Stimulated activated CD4-positive, alpha-beta T cell treated with anti-CD3 and anti-CD28 coated beads, Interleukin-4, amount 100 ng/mL, for 48 hours (primary cell): ENCODE results near the gene OR7G3.
A peak's percentile ranks its signal among the peaks of the same experiment; 100 is the strongest.

Source experiments
- DNase-seq, 2 donors: peaks; one replicate each; pipeline ENCODE4 v3.0.0-alpha.2; 2020; ENCODE audit warnings: low read depth in 2 of 2

OR7G3 gene

DNA sequence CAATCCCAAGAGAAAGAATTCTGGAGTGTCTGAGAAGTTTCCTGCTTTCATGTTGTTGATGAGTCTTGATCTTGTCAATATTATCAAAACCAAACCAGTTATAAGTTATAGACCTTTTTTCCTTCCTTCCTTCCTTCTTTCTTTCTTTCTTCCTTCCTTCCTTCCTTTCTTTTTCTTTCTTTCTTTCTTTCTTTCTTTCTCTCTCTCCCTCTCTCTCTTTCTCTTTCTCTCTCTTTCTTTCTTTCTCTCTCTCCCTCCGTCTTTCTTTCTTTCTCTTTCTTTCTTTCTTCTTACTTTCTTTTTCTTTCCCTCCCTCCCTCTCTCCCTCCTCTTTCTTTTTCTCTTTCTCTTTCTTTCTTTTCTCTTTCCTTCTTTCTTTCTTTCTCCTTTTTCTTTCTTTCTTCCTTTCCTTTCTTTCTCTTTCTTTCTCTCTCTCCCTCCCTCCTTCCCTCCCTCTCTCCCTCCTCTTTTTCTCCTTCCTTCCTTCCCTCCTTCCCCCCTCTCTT is at the start of gene OR7G3:
Gene OR7G3 (minus strand): TSS at position 51 of the 506 bp plus-strand sequence. CDS start 0 bp downstream, at position 51.
- no peak for DNase-seq

DNA sequence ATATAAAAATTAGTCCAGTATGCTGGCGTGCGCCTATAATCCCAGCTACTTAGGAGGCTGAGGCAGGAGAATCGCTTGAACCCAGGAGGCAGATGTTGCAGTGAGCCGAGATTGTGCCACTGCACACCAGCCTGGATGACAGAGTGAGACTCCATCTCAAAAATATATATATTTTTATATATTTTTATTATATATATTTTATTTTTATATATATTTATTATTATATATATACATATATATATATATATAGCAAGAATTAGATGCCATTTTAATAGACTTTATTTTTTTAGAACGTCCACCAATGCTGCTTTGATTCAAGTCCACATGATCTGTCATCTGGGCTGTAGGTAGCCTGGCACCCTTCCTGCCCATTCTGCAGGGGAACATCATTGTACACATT is 48.6 kb upstream of the OR7G3 start:
- DNase-seq: no peak

DNA sequence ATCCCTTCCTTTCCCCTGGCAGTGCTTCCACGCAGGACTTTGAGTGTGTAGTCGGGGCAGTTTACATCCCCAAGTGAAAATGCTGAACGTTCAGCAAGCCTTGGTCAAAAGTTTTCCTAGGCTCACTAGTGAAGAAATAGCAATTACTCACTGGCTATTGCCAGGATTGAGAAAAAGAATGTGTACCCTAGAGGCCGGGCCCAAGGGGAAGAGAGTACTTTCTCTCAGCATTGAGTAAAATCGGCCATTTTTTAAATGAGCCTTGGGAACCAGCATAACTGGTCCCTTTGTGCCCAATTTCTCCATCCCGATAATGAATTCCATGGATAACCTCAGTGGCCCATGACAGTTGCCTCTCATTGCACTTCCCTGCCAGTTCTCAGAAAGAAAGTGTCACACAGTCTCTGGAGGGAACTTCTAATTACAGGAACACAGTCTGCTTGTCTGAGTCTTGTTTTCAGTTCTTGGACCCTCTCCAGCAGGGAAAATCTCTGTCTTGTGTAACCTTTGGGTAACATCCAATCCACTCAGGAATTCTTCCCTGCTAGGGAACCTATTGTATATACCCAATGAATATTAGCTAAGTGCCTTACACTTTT is 44.7 kb upstream of the OR7G3 start:
- DNase-seq: no peak

DNA sequence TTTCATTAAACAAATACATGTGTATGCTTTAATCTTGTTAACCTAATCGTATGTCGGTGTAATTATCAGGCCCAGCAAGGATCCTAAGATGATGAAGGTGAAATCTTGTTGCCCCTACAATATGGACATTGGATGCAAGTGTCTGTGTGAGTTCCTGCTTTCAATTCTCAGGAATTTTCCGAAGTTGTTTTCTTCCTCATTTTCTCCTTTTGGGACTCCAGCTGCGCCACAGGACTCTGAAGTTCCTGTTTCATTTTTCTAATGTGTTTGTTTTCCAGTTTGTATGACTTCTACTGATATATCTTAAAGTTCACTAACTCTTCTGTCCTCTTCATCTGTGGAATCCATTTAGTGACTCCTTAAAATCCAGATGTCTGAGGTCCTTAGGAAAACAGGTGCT is 40.1 kb upstream of the OR7G3 start:
- DNase-seq: no peak

DNA sequence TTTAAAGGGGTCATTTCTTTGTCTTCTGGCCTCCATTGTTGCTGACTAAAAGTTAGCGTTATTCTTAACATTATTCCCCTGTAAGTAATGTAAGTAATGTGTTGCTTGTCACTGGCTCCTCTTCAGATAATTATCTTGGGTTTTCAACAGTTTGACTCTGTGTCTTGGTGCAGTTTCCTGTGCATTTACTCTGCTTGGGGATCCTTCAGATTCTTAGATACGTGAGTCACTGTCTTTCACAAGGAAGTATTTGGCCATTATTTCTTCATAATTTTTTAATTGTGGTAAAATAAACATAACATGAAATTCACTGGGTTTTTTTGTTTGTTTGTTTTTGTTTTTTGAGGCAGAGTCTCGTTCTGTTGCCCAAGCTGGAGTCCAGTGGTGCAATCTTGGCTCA is 38.5 kb upstream of the OR7G3 start:
- DNase-seq: no peak

DNA sequence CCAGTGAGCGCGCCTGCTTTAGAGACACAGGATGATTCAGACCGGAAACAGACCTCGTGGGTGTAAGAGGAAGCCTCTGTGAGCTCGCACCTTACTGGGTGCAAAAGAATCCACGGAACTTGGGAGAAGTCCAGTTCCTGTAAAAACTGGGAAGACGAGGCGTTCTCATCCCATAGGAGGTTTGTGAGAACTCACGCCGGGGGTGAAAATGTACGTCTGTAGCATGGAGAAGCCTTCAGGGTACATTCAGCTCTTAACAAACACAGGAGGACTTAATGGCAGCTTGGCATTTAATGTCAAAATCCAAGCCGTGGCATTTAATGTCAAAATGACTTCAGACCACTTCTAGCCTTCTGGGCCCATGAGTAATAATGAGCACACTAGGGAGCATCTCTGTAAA is 34.7 kb upstream of the OR7G3 start:
- no peak for DNase-seq

DNA sequence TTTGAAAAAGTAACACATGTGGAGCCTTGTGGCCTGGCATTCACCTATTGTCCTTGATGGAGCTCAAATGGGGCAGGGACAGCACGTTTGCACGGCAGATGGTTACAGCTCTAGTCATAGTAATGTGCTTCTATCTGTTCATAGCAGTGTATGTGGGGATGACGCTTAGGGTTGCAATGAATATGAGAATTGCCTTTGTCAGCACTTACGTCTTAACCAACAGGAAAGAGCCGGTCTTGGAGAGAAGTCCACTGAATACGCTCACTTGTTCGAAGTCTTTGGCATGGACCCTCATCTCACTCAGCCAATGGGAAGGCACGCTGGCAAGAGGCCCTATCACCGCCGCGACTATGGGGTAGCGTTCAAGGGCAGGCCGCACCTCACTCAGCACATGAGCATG is 33.1 kb upstream of the OR7G3 start:
- DNase-seq: no peak

DNA sequence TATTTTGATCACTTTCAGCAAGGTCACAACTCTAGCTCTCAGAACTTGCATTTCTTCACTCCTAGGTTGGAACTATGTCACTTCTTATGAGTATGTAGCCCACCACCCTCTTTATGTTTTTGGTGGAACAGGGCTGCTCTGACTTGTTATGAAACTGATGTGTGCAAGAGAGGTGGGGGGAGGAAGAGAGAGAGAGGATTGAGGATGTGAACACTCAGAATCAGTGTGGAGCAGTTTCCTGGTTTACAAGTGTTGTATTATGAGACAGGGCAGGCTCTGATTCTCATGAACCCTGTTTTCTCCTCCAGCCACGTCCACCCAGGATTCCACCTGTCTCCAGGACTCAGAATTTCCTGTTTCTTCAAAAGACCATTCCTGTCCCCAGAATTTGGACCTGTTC is 29.6 kb upstream of the OR7G3 start:
- DNase-seq: no peak

DNA sequence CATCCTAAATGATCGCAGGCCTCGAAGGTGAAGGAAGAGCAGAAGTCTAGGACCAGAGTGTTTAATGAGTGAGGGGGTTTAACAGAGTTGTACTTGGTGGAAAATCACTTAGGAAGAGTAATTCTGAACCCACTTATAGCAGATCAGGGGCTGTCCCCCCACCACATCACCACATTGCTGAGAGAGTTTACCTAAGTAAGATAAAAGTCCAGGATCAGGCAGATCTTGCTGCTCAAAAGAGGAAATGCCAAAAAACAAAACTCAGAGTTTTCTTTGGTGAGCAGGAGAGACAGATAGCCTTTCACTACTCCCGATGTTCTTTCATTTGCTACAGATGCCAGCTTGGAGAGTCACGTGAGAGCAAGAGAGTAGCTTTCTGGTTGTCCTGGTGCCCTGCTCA is 28.8 kb upstream of the OR7G3 start:
- no peak for DNase-seq

DNA sequence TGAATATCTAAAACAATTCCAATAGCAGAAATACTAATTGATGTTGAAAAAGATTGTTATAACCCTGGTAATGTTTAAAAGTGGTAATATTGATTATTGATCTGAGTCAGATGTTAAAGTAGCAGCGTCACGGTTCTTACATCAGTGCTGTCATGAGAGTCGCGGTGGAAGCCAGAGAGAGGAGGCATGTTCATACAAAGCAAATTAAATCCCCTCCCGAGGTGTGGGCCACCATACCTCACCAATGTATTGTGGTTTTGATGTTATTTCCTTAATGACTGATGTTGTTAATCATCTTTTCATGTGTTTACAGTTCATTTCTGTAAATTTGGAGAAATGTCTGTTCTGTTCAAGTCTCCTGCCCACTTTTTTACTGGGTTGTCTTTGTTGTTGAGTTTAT is 24.6 kb upstream of the OR7G3 start:
- no peak for DNase-seq

DNA sequence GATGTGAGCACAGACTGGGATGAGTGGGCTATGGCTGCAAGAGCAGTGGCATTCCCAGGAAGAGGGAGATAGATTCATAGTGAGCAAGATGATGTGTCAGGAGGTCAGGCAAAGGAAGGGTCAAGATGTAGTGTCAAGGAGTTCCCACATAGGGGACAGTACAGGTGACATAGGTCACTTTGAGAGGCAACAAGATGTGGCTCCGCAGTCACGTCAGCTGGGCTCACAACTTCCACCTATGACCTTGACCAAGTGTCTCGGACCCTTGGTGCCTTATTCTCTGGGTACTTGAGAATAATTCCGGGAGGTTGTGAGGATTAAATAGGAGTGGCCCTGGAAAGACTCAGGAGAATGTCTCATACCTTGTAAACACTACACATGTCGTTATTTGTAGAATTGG is 23.9 kb upstream of the OR7G3 start:
- DNase-seq: no peak

DNA sequence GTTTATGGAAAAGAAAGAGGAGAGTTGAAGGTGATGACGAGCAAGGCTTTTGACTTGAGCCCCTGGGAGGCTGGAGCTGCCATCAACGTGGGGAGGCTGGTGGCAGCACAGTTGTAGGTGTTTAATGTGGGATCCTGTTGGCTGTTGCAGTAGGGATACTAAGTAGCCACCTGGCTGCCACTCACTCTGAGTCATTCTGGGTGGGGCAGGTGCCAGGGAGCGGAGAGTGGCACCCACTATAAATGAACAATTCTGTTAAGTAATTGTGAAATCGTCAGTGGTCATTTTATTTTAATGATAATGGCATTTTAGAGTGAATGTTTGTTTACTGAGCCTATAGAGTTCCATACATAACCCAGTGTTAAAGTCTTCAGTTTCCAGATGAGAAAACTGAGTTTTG is 23.2 kb upstream of the OR7G3 start:
- DNase-seq: no peak

DNA sequence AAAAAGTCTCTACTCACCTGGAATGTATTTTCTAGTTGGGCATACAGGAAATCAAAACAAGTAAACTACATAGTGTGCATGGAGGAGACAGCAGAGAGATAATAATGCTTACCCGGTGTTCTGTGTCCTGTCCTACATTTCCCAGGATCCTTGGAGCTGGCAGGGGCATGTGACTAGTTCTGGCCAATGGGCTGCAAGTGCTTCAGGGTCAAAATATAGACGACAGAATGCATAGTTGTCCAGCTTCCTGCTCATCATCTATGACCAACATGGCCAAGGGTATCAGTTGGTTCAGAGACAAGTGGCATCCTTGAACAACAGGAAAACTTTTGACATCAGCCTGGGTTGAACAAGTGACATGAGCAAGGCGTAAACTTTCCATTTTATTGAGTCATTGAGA is 21.9 kb upstream of the OR7G3 start:
- DNase-seq: no peak

DNA sequence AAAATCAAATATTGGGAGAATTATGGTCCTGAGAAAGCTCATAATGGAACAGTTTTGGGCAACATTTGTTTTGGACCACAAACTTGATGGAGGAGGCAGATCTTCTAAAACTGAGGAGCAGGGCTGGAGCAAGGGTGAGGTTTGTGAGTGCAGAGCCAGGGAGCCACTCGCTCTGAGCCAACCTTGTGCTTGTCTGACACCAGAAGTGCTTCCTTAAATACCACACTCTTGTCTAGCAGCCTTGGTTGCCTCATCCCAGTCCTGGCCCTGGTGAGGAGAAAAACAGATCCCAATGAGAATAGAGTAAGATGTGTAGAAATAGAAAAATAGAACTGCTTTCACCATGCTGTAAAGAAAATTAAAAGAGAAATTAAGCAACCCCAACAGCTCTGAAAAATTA is 20.1 kb upstream of the OR7G3 start:
- DNase-seq: no peak

DNA sequence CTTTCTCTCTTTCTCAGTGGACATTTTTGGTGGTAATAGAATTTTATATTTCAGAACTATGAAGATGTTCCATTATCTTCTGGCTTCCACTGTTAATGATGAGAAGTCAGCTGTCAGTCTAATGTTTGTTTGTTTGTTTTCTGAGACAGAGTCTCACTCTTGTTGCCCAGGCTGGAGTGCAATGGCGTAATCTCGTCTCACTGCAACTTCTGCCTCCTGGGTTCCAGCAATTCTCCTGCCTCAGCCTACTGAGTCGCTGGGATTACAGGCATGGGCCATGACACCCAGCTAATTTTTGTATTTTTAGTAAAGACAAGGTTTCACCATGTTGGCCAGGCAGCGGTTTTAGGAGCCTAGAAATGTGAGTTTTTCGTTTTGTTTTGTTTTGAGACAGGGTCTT is 18.2 kb upstream of the OR7G3 start:
- no peak for DNase-seq

DNA sequence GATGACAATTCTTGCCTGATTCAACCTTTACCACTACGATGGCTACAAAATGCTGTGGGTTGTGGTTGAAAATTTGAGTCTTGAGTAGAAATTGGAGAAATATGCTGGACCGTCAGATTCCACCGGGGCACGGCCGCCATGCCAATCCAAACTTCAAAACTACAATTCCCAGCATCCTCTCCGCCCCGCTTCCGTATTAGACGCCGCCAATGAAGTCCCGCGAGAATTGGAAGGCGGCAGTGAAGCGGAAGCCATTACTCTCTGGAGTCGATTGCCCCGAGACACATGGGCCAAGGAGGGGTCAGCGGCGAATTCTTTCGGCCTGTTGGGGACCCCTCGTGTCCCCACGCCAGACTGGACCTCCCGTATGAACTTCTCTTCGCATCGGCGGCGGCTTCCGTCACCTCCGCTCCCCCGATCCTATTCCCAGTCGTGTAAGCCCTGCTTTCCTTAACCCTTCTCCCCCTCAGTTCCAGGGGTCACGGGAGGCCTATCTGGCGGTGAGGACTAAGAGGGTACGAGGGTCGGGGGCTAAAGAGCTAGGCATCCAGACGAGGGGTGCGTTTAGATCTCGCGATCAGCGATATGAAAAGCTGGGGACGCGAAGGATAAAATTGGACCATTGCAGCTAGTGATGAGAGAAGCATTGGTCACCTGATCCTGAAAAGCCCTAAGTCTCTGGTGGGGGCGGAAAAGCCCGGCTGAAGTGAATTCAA is 13.6 kb upstream of the OR7G3 start, which contains the start of gene ZNF317:
Gene ZNF317 (plus strand): TSS at position 239 of the 716 bp plus-strand sequence. CDS start 15,620 bp downstream, outside the sequence.
- peak; percentile 78 to 88 for DNase-seq

DNA sequence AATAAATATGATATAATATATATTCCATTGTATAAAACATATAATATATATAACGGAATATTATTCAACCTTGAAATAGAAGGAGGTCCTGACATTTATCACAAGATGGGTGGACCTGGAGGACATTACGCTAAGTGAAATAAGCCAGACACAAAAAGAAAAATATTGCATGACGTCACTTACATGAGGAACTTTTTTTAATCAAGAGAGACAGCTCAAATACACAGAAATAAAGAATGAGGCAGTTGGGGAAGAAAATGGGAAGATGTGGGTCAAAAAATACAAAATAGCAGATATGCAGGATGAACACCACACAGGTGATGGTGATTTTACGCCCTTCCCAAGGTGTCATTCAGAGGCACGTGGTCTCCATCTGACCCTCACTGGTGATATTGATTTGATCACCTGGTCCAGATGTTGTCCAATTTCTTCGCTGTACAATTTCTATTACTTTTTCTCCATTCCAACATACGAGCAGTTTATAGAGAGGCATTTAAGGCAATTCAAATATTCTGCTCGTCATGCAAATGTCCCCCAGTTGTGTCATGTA is 12.9 kb upstream of the OR7G3 start:
- no peak for DNase-seq

DNA sequence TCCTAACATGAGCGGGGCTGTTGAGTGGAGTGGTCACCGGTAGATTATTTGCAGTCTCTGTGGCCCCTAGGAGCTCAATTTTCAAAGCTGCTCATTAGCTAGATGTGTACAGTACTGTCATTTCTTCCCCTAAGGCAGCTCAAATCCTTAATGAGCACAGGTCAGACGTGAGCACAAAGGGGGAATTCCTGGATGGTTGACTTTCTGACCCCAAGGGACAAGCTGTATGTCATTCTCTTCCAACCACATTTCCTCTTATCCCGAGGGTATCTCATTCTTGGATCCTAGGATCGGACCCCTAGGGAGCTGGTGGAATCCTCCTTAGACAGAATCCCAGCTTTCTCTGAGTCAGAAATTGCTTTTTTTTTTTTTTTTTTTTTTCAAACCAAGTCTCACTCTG is 5.7 kb upstream of the OR7G3 start:
- DNase-seq: no peak

DNA sequence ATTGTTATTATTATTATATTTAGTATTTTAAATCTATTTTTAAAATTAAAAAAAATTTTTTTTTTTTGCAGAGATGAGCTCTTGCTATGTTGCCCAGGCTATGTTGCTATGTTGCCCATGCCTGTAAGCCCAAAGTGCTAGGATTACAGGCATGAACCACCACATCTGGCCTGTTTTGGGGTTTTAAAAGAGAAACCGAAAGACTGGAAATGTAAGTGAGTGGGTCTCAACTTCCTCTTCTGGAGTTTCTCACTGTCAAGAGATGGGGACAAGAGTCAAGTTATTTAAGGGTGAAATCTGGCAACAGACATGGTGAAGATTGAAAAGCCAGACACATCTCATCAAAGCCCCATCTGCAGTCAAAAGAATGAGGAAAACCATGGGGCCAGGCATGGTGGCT is 4.2 kb upstream of the OR7G3 start:
- DNase-seq: no peak

DNA sequence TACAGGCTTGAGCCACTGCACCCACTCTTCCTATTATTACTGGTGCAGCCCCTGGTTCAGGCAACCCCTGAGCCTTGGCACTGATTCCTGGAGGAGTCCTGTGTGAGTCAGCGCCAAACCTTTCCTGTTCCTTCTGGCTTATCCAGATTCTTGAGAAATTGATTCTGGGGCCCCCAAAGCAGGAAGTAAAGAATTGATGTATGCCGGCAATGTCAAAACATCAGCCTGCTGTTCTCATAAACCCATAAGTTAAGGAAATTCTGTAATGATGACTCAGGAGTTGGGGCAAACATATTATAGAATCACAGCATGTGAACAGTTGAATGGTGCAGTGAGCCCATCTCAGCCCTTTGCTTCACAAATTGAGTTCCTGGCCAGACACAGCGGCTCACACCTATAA is 1.4 kb upstream of the OR7G3 start:
- DNase-seq: no peak

DNA sequence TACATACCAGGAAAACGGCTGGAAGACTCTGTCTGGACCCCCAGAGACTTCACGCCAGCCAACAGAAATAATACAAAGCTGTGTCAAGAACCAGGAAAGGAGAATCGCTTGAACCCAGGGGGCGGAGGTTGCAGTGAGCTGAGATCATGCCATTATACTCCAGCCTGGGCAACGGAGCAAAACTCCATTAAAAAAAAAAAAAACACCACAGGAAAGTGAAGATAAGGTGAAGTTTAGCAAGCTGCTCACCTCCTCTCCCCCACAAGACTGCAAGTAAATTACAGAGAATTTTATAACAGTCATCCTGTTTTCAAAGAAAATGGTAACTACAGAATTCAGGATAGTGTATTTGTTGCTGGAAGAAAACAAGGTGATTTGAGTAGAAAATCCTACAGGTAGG is 10.2 kb downstream of the OR7G3 start:
- DNase-seq: no peak

DNA sequence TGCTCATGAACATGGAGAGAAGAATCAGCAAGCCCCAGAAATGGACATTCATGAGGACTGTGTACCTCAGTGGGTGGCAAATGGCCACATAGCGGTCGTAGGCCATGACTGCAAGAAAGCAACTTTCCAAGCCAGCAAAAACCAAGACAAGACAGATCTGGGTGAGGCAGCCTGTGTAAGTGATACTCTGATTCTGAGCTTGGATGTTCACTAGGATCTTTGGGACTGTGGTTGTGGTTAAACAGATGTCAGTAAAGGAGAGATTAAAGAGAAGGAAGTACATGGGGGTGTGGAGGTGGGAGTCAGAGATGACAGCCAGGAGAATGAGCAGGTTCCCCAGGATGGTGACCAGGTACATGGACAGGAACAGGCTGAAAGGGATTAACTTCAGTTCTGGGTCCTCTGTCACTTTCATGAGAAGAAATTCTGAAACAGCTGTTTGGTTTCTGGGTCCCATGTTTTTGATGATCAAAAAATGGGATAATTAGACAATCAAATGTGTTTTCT is 11.4 kb downstream of the OR7G3 start, which contains the start of gene OR7G1:
Gene OR7G1 (minus strand): TSS at position 457 of the 507 bp plus-strand sequence. CDS start 0 bp downstream, at position 457.
- no peak for DNase-seq

DNA sequence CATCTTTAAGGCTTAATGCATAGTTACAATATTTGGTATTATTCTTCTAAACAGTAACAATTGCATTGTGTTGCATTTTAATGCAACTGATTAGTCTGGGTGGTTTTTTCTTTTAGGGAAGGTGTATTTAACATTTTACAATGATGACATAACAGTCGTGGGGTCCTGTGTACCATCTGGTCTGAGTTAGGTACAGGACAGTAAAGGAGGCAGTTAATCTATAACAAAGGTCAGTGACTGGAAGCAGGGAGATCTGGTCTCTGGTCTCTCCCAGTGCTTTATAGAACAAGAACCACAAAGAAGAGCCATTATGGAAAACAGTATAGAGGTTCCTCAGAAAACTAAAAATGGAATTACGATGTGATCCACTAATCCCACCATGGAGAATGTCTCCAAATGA is 16.8 kb downstream of the OR7G3 start:
- no peak for DNase-seq
